ENCODE data around the gene MCHR1. TPM values are rescaled to one million over a fixed set of nuclear protein-coding genes. Genes with fewer than 3 reads are reported as not detected.

MCHR1 gene
- total RNA-seq, 1 experiment from 2014 or later = not detected

- no peak for DNase-seq (ENCODE audit: low read depth)
Measured at GRCh38 chr22:40727070-40727963, 48.0 kb downstream of the MCHR1 start.

GRCh38 chr22:40727964-40728615 lies 48.8 kb downstream of the MCHR1 start:
- DNase-seq (ENCODE audit: low read depth) = no peak

GRCh38 chr22:40728731-40729189 lies 49.5 kb downstream of the MCHR1 start:
- no peak for DNase-seq (ENCODE audit: low read depth)

- no peak for DNase-seq (ENCODE audit: low read depth)
Measured at GRCh38 chr22:40729284-40729683, 50.0 kb downstream of the MCHR1 start.

Other genes with a start within 250 kb of the MCHR1 start
- 57.0 and 82.1 TPM in 2 replicates for gene MRTFA, start 42.8 kb upstream of the MCHR1 start, total RNA-seq (2014; rRNA removed; shearing (Covaris generic))
- 37.1 and 39.6 TPM in 2 replicates for gene SLC25A17, start 139.9 kb downstream of the MCHR1 start, total RNA-seq (2014; rRNA removed; shearing (Covaris generic))
- gene ST13, start 177.2 kb downstream of the MCHR1 start, total RNA-seq (2014; rRNA removed; shearing (Covaris generic)) = 178 and 273 TPM in 2 replicates
- gene XPNPEP3, start 177.7 kb downstream of the MCHR1 start, total RNA-seq (2014; rRNA removed; shearing (Covaris generic)) = 10.4 and 12.5 TPM in 2 replicates
- not detected in 2 replicates for gene DNAJB7, start 182.6 kb downstream of the MCHR1 start, total RNA-seq (2014; rRNA removed; shearing (Covaris generic))

Measured in Daoy (cell line).